ENCODE results near the gene ATP8B1.

Gene ATP8B1

GRCh38 chr18:57698571-57699276 lies 104.4 kb downstream of the ATP8B1 start:
- H3K4me1 ChIP-seq (ENCODE audit: control insufficient read depth, insufficient read depth, low read length) = no peaks in the 10 kb centered on the region
- no peak overlapping the region for H3K4me3 ChIP-seq (ENCODE audit: low read length)
- H3K9ac ChIP-seq (ENCODE audit: low read length) = no peak overlapping the region

GRCh38 chr18:57697426-57697825 lies 105.7 kb downstream of the ATP8B1 start:
- H3K4me1 ChIP-seq (ENCODE audit: control insufficient read depth, insufficient read depth, low read length) = peaks cover 4% of the 10 kb centered on the region
- no peaks in the 10 kb centered on the region for H3K9me3 ChIP-seq (ENCODE audit: control insufficient read depth, low read length)
- H3K36me3 ChIP-seq (ENCODE audit: control insufficient read depth, insufficient read depth, low read length) = peaks cover 3% of the 10 kb centered on the region
- no peaks in the 10 kb centered on the region for H3K27me3 ChIP-seq (ENCODE audit: control insufficient read depth, insufficient read depth, low read length)
- H3K4me3 ChIP-seq (ENCODE audit: low read length) = no peak overlapping the region
- H3K9ac ChIP-seq (ENCODE audit: low read length) = no peak overlapping the region

More at GRCh38 chr18:57698571-57699276, 104.4 kb downstream of the ATP8B1 start:
- Histone ChIP-seq H3K36me3 (ENCODE audit: control insufficient read depth, insufficient read depth, low read length) (peaks cover 3% of the 10 kb centered on the region), H3K9me3 (ENCODE audit: control insufficient read depth, low read length) (no peaks in the 10 kb centered on the region), H3K27me3 (ENCODE audit: control insufficient read depth, insufficient read depth, low read length) (no peaks in the 10 kb centered on the region)

GRCh38 chr18:57696271-57696670 lies 106.8 kb downstream of the ATP8B1 start:
- Histone ChIP-seq H3K4me1 (ENCODE audit: control insufficient read depth, insufficient read depth, low read length) (peaks cover 13% of the 10 kb centered on the region), H3K9me3 (ENCODE audit: control insufficient read depth, low read length) (no peaks in the 10 kb centered on the region), H3K9ac (ENCODE audit: low read length) (no peak overlapping the region), H3K36me3 (ENCODE audit: control insufficient read depth, insufficient read depth, low read length) (peaks cover 8% of the 10 kb centered on the region), H3K4me3 (ENCODE audit: low read length) (no peak overlapping the region), H3K27me3 (ENCODE audit: control insufficient read depth, insufficient read depth, low read length) (no peaks in the 10 kb centered on the region)

- Histone ChIP-seq H3K9me3 (ENCODE audit: control insufficient read depth, low read length) (no peaks in the 10 kb centered on the region), H3K4me3 (ENCODE audit: low read length) (no peak overlapping the region), H3K4me1 (ENCODE audit: control insufficient read depth, insufficient read depth, low read length) (peaks cover 27% of the 10 kb centered on the region), H3K27me3 (ENCODE audit: control insufficient read depth, insufficient read depth, low read length) (no peaks in the 10 kb centered on the region), H3K36me3 (ENCODE audit: control insufficient read depth, insufficient read depth, low read length) (peaks cover 9% of the 10 kb centered on the region), H3K9ac (ENCODE audit: low read length) (no peak overlapping the region)
These were observed 111.8 kb downstream of the ATP8B1 start for GRCh38 chr18:57691363-57691762.

- Histone ChIP-seq H3K27me3 (ENCODE audit: control insufficient read depth, insufficient read depth, low read length) (no peaks in the 10 kb centered on the region), H3K36me3 (ENCODE audit: control insufficient read depth, insufficient read depth, low read length) (peaks cover 13% of the 10 kb centered on the region), H3K4me3 (ENCODE audit: low read length) (no peak overlapping the region), H3K9ac (ENCODE audit: low read length) (no peak overlapping the region), H3K9me3 (ENCODE audit: control insufficient read depth, low read length) (no peaks in the 10 kb centered on the region), H3K4me1 (ENCODE audit: control insufficient read depth, insufficient read depth, low read length) (peaks cover 29% of the 10 kb centered on the region)
These were observed 115.1 kb downstream of the ATP8B1 start for GRCh38 chr18:57687970-57688369.

- H3K27me3 ChIP-seq (ENCODE audit: control insufficient read depth, insufficient read depth, low read length) = no peaks in the 10 kb centered on the region
- no peak overlapping the region for H3K4me3 ChIP-seq (ENCODE audit: low read length)
- H3K9ac ChIP-seq (ENCODE audit: low read length) = no peak overlapping the region
- H3K4me1 ChIP-seq (ENCODE audit: control insufficient read depth, insufficient read depth, low read length) = peaks cover 7% of the 10 kb centered on the region
- peaks cover 9% of the 10 kb centered on the region for H3K36me3 ChIP-seq (ENCODE audit: control insufficient read depth, insufficient read depth, low read length)
- no peaks in the 10 kb centered on the region for H3K9me3 ChIP-seq (ENCODE audit: control insufficient read depth, low read length)
These were observed 119.6 kb downstream of the ATP8B1 start for GRCh38 chr18:57683470-57683869.

- peaks cover 10% of the 10 kb centered on the region for H3K36me3 ChIP-seq (ENCODE audit: control insufficient read depth, insufficient read depth, low read length)
- no peaks in the 10 kb centered on the region for H3K9me3 ChIP-seq (ENCODE audit: control insufficient read depth, low read length)
- H3K4me3 ChIP-seq (ENCODE audit: low read length) = no peak overlapping the region
- H3K9ac ChIP-seq (ENCODE audit: low read length) = no peak overlapping the region
- H3K27me3 ChIP-seq (ENCODE audit: control insufficient read depth, insufficient read depth, low read length) = no peaks in the 10 kb centered on the region
- peaks cover 3% of the 10 kb centered on the region for H3K4me1 ChIP-seq (ENCODE audit: control insufficient read depth, insufficient read depth, low read length)
These were observed 125.6 kb downstream of the ATP8B1 start for GRCh38 chr18:57677262-57678211.

GRCh38 chr18:57674891-57675290 lies 128.2 kb downstream of the ATP8B1 start:
- Histone ChIP-seq H3K27me3 (ENCODE audit: control insufficient read depth, insufficient read depth, low read length) (no peaks in the 10 kb centered on the region), H3K36me3 (ENCODE audit: control insufficient read depth, insufficient read depth, low read length) (peaks cover 11% of the 10 kb centered on the region), H3K9ac (ENCODE audit: low read length) (no peak overlapping the region), H3K9me3 (ENCODE audit: control insufficient read depth, low read length) (no peaks in the 10 kb centered on the region), H3K4me1 (ENCODE audit: control insufficient read depth, insufficient read depth, low read length) (peaks cover 3% of the 10 kb centered on the region), H3K4me3 (ENCODE audit: low read length) (no peak overlapping the region)

- Histone ChIP-seq H3K9me3 (ENCODE audit: control insufficient read depth, low read length) (no peaks in the 10 kb centered on the region), H3K27me3 (ENCODE audit: control insufficient read depth, insufficient read depth, low read length) (no peaks in the 10 kb centered on the region), H3K4me1 (ENCODE audit: control insufficient read depth, insufficient read depth, low read length) (peaks cover 17% of the 10 kb centered on the region), H3K9ac (ENCODE audit: low read length) (no peak overlapping the region), H3K4me3 (ENCODE audit: low read length) (no peak overlapping the region), H3K36me3 (ENCODE audit: control insufficient read depth, insufficient read depth, low read length) (peaks cover 11% of the 10 kb centered on the region)
These were observed 133.1 kb downstream of the ATP8B1 start for GRCh38 chr18:57670046-57670445.

GRCh38 chr18:57668021-57668420 lies 135.1 kb downstream of the ATP8B1 start:
- peaks cover 8% of the 10 kb centered on the region for H3K36me3 ChIP-seq (ENCODE audit: control insufficient read depth, insufficient read depth, low read length)
- no peaks in the 10 kb centered on the region for H3K9me3 ChIP-seq (ENCODE audit: control insufficient read depth, low read length)
- H3K4me1 ChIP-seq (ENCODE audit: control insufficient read depth, insufficient read depth, low read length) = peaks cover 22% of the 10 kb centered on the region
- H3K27me3 ChIP-seq (ENCODE audit: control insufficient read depth, insufficient read depth, low read length) = no peaks in the 10 kb centered on the region
- H3K9ac ChIP-seq (ENCODE audit: low read length) = no peak overlapping the region
- no peak overlapping the region for H3K4me3 ChIP-seq (ENCODE audit: low read length)

GRCh38 chr18:57666818-57667497 lies 136.2 kb downstream of the ATP8B1 start:
- no peaks in the 10 kb centered on the region for H3K27me3 ChIP-seq (ENCODE audit: control insufficient read depth, insufficient read depth, low read length)
- no peak overlapping the region for H3K4me3 ChIP-seq (ENCODE audit: low read length)
- H3K9me3 ChIP-seq (ENCODE audit: control insufficient read depth, low read length) = no peaks in the 10 kb centered on the region
- H3K4me1 ChIP-seq (ENCODE audit: control insufficient read depth, insufficient read depth, low read length) = peaks cover 22% of the 10 kb centered on the region
- peaks cover 8% of the 10 kb centered on the region for H3K36me3 ChIP-seq (ENCODE audit: control insufficient read depth, insufficient read depth, low read length)
- H3K9ac ChIP-seq (ENCODE audit: low read length) = no peak overlapping the region

Measured in mucosa of stomach (tissue), 1 donor.